MM.1S (cell line): ENCODE data around the gene PXMP4.

Source experiments
- DNase-seq: peaks from one replicate; pipeline ENCODE4 v3.0.0-alpha.2; 2015
- H2AFZ ChIP-seq: fragments of 300-600 bp; sonication (generic); 2 replicates; pipeline ENCODE4 v1.6.0; 2016; ENCODE audit warnings: antibody characterized with exemption, low read length
- H3F3A ChIP-seq: fragments of 300-600 bp; sonication (generic); 2 replicates; pipeline ENCODE4 v1.6.1; 2016; ENCODE audit warnings: mild to moderate bottlenecking, antibody characterized with exemption, low read length, moderate library complexity, mixed read lengths; ENCODE audit not compliant: insufficient read depth
- H3K27ac ChIP-seq: fragments of 300-600 bp; sonication (generic); 2 replicates; pipeline ENCODE4 v1.5.1; 2016; ENCODE audit warnings: mild to moderate bottlenecking, low read length
- H3K27me3 ChIP-seq: fragments of 300-600 bp; sonication (generic); replicated peaks from 2 replicates; pipeline ENCODE4 v1.6.0; 2016; ENCODE audit warnings: low read length; ENCODE audit not compliant: insufficient read depth
- H3K36me3 ChIP-seq: fragments of 300-600 bp; sonication (generic); replicated peaks from 2 replicates; pipeline ENCODE4 v1.6.1; 2016; ENCODE audit warnings: mild to moderate bottlenecking, low read length, mixed read lengths; ENCODE audit not compliant: insufficient read depth
- H3K4me1 ChIP-seq: fragments of 300-600 bp; sonication (generic); 2 replicates; pipeline ENCODE4 v1.6.1; 2016; ENCODE audit warnings: low read length, mixed read lengths
- H3K4me2 ChIP-seq: fragments of 300-600 bp; sonication (generic); 2 replicates; pipeline ENCODE4 v1.6.0; 2016; ENCODE audit warnings: low read depth, low read length
- H3K4me3 ChIP-seq: fragments of 300-600 bp; sonication (generic); 2 replicates; pipeline ENCODE4 v1.5.1; 2016; ENCODE audit warnings: low read length, mixed read lengths
- H3K79me2 ChIP-seq: fragments of 300-600 bp; sonication (generic); 2 replicates; pipeline ENCODE4 v1.6.1; 2016; ENCODE audit warnings: mixed run types, low read length, mixed read lengths
- H3K9ac ChIP-seq: fragments of 300-600 bp; sonication (generic); 2 replicates; pipeline ENCODE4 v1.6.1; 2016; ENCODE audit warnings: low read length, mixed read lengths
- H3K9me2 ChIP-seq: fragments of 300-600 bp; sonication (generic); replicated peaks from 2 replicates; pipeline ENCODE4 v1.6.1; 2016; ENCODE audit warnings: mild to moderate bottlenecking, low read length, mixed read lengths; ENCODE audit not compliant: insufficient read depth
- H3K9me3 ChIP-seq: fragments of 300-600 bp; sonication (generic); replicated peaks from 2 replicates; pipeline ENCODE4 v1.6.1; 2016; ENCODE audit warnings: mild to moderate bottlenecking, low read length, mixed read lengths; ENCODE audit not compliant: insufficient read depth
- H4K20me1 ChIP-seq: fragments of 300-600 bp; sonication (generic); 2 replicates; pipeline ENCODE4 v1.6.1; 2016; ENCODE audit warnings: mild to moderate bottlenecking, low read length, moderate library complexity, mixed read lengths; ENCODE audit not compliant: insufficient read depth
- EZH2 ChIP-seq: fragments of 300-600 bp; sonication (generic); optimal IDR thresholded peaks from 2 replicates; pipeline ENCODE3; 2017; ENCODE audit warnings: low read depth, mild to moderate bottlenecking, antibody characterized with exemption, low read length, mixed read lengths
- EZH2phosphoT487 ChIP-seq: fragments of 300-600 bp; sonication (generic); IDR thresholded peaks from 2 replicates; pipeline ENCODE4 v1.6.1; 2018; ENCODE audit warnings: antibody characterized with exemption, low read length
- TF ChIP-seq, protein P1 (sequence below): fragments of 300-600 bp; sonication (generic); IDR thresholded peaks from 2 replicates; pipeline ENCODE4 v1.5.1; 2016; ENCODE audit warnings: antibody characterized with exemption, low read length, mixed read lengths

The PXMP4 gene

DNA sequence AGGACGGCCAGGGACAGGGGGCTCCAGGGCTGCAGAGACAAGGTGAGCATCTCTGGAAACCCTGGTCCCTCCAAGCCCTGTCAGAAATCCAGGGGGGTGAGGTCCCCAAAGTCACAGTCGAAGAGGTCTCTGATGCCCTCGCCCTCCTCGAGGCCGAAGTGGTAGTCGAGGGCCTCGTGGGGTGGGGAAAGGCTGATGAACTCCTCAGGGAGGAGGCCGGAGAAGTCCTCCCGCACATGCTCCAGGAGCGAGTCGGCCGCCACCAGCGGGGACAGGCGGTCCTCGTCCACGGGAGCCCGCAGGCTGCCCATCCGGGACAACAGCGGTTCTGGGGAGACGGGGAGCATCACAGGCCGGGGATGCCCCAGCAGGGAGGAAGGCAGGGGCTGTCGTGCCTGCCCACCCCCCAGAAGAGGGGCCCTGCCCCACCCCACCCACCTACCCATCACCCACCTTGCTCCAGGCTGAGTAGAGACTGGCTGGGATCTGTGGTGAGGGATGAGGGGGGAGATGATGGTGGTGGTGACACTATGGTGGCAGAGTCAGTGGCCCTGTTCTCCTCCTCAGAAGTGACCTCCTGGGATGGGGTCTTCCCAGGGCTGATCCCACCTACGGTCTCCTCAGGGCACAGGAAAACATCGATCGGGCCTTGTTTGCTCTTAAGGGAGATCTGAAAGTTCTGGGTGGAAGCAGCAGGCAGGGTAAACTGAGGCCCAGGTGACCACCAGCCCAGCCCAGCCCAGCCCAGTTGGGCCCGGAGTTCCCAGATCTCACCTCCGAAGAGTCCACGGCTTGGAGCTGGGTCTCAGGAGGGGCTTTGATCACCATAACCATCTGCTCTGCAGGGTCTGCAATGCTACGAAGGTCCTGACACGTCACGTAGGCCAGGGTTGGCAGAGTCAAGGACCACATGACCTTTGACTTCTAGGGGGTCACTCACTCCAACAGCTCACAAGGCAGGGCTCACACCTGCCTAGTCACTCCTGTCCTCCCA lies 43.2 kb downstream of the PXMP4 start:
- Histone ChIP-seq H3K4me2 (no peak overlapping the region), H3F3A (peaks cover 16% of the 10 kb centered on the region; the same call in 1 of the 2 replicates), H4K20me1 (no peaks in the 10 kb centered on the region), H3K9me2 (no peaks in the 10 kb centered on the region), H3K36me3 (no peaks in the 10 kb centered on the region), H3K9me3 (no peaks in the 10 kb centered on the region), H3K27ac (no peak overlapping the region), H3K4me1 (peaks cover 16% of the 10 kb centered on the region), H3K9ac (no peak overlapping the region), H3K79me2 (peaks cover 45% of the 10 kb centered on the region), H3K4me3 (no peak overlapping the region), H2AFZ (no peak overlapping the region), H3K27me3 (no peaks in the 10 kb centered on the region)
- TF ChIP-seq EZH2: no peak
- no peak for TF ChIP-seq EZH2phosphoT487
- TF ChIP-seq, protein P1, sequence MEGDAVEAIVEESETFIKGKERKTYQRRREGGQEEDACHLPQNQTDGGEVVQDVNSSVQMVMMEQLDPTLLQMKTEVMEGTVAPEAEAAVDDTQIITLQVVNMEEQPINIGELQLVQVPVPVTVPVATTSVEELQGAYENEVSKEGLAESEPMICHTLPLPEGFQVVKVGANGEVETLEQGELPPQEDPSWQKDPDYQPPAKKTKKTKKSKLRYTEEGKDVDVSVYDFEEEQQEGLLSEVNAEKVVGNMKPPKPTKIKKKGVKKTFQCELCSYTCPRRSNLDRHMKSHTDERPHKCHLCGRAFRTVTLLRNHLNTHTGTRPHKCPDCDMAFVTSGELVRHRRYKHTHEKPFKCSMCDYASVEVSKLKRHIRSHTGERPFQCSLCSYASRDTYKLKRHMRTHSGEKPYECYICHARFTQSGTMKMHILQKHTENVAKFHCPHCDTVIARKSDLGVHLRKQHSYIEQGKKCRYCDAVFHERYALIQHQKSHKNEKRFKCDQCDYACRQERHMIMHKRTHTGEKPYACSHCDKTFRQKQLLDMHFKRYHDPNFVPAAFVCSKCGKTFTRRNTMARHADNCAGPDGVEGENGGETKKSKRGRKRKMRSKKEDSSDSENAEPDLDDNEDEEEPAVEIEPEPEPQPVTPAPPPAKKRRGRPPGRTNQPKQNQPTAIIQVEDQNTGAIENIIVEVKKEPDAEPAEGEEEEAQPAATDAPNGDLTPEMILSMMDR: no peak
- DNase-seq: peak; percentile 5

DNA sequence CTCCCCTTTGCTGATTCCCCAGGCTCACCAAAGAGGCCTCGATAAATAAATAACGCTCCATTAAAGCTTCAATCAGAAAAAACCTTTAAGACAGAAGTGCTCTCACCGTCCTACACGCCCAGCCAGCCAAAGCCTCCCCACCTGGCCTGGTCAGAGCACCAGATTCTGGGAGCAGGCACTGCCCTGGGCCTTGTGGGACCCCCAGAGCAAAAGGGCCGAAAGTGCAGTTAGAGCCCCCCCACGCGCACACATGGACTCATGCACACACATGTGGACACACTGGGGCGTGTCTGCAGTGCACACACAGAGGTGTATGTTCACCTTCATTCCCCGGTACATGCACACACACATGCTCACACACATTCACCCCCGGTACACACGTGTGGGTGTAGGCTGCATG lies 44.0 kb downstream of the PXMP4 start:
- H3K9ac ChIP-seq: no peak overlapping the region
- H3K27ac ChIP-seq: no peak overlapping the region
- peaks cover 41% of the 10 kb centered on the region for H3K79me2 ChIP-seq
- no peaks in the 10 kb centered on the region for H3K36me3 ChIP-seq
- H3K27me3 ChIP-seq: no peaks in the 10 kb centered on the region
- H4K20me1 ChIP-seq: no peaks in the 10 kb centered on the region
- H3F3A ChIP-seq: peaks cover 16% of the 10 kb centered on the region; the same call in 1 of the 2 replicates
- no peak overlapping the region for H3K4me2 ChIP-seq
- no peak for TF ChIP-seq EZH2
- no peaks in the 10 kb centered on the region for H3K9me2 ChIP-seq
- peak; percentile 5 for DNase-seq
- H3K9me3 ChIP-seq: no peaks in the 10 kb centered on the region
- H3K4me1 ChIP-seq: peaks cover 16% of the 10 kb centered on the region
- H2AFZ ChIP-seq: no peak overlapping the region
- H3K4me3 ChIP-seq: no peak overlapping the region

DNA sequence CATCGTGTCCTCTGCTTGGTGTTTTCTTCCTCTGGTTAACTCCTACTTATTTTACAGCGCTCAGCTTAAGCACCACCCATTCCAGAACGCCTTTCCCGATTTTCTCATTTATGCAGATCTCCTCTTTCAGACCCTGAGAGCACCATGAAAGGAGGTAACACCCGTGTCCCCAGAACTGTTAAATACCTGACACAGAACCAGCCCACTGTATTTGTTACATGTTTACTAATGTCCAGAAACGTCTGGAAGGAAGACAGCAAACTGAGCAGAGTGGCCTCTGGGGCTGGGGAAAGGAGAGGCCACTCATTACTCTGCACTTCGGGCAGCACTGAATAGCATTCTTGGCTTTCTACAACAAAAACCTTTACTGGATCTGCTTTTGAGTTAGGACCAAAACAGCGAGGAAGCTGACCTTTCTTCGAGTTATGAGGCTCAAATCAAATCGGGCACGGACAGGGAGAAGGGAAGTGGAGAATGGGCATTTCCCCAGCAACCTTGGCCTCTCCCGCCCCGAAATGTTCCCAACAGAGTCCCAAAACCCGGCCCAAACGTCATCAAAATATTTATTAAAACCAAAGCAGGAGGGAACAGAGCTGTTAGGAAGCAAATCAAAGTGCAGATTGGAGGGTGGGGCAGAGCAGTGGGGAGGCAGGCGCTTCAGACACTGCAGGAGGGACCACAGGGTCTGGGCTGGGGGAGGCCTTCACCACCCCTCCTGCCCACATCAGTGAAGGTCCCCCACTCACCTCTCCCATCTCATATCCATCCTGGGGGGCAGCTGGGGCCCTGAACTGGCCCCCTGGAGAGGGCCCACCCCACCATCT lies 44.8 kb downstream of the PXMP4 start:
- H3F3A ChIP-seq: peaks cover 16% of the 10 kb centered on the region; the same call in 1 of the 2 replicates
- H3K79me2 ChIP-seq: peaks cover 33% of the 10 kb centered on the region
- DNase-seq: no peak
- TF ChIP-seq EZH2: no peak
- no peak for TF ChIP-seq EZH2phosphoT487
- TF ChIP-seq, protein P1: no peak
- H3K36me3 ChIP-seq: no peaks in the 10 kb centered on the region
- H3K27ac ChIP-seq: no peak overlapping the region; the same call in 1 of the 2 replicates
- no peaks in the 10 kb centered on the region for H3K9me2 ChIP-seq
- peak overlapping the region; percentile 56; the same call in 1 of the 2 replicates for H3K4me2 ChIP-seq
- no peak overlapping the region for H2AFZ ChIP-seq
- peak overlapping the region; percentile 53 for H3K4me3 ChIP-seq
- no peaks in the 10 kb centered on the region for H3K27me3 ChIP-seq
- H3K9ac ChIP-seq: peak overlapping the region; percentile 29; the same call in 1 of the 2 replicates
- no peaks in the 10 kb centered on the region for H4K20me1 ChIP-seq
- peaks cover 16% of the 10 kb centered on the region for H3K4me1 ChIP-seq
- no peaks in the 10 kb centered on the region for H3K9me3 ChIP-seq
